Adrenal gland (tissue), 12 donors: ENCODE data around the gene EXOC6. TPM values are rescaled to one million over a fixed set of nuclear protein-coding genes. Genes with fewer than 3 reads are reported as not detected.

Experiments
- DNase-seq, 7 donors: peaks; one replicate each; pipeline ENCODE4 v3.0.0-alpha.2; 2019 to 2020
- H3K27ac ChIP-seq, 5 donors: fragments of 200-600 bp; sonication (generic) in 4 of 5; 1 replicate in 3 of 5; 2 replicates in 2 of 5; pipeline versions ENCODE4 v1.5.1 to v1.8.0; 2016 to 2020; ENCODE audit warnings: mild to moderate bottlenecking in 1 of 5
- H3K27me3 ChIP-seq: fragments of 200-600 bp; 2 replicates; pipeline ENCODE4 v1.8.0; 2021
- H3K36me3 ChIP-seq, 2 donors: fragments of 200-600 bp; replicated peaks in 1 of 2; 1 replicate in 1 of 2; 2 replicates in 1 of 2; pipeline versions ENCODE4 v1.5.1 to v1.8.0; 2018 to 2022
- H3K4me1 ChIP-seq, 2 donors: fragments of 200-600 bp; replicated peaks in 1 of 2; 1 replicate in 1 of 2; 2 replicates in 1 of 2; pipeline versions ENCODE4 v1.5.1 to v1.8.0; 2018 to 2021
- H3K4me3 ChIP-seq, 4 donors: fragments of 200-600 bp; sonication (generic) in 3 of 4; one replicate each; pipeline ENCODE4 v1.5.1; 2016 to 2018
- H3K9me3 ChIP-seq, 3 donors: fragments of 200-600 bp; sonication (generic) in 1 of 3; replicated peaks in 1 of 3; 1 replicate in 2 of 3; 2 replicates in 1 of 3; pipeline versions ENCODE4 v1.5.1 to v1.8.0; 2016 to 2021
- POLR2A ChIP-seq, 2 donors: fragments of 450-650 bp; IDR thresholded peaks; one replicate each; pipeline ENCODE4 v1.6.1; 2017; ENCODE audit warnings: antibody characterized with exemption in 2 of 2, mild to moderate bottlenecking in 2 of 2, moderate library complexity in 1 of 2
- WGBS, 4 donors: extraction: QIAGEN DNeasy Blood & Tissue Kit in 2 of 4; methylation state at CpG; one replicate each; pipeline versions ENCODE4 v1.1.5 to v1.1.7; 2013 to 2017; 5-methylcytosine and 5-hydroxymethylcytosine counted together
- intact Hi-C, 2 donors: fragments of 100-400 bp; cut with DNase I; formaldehyde crosslinking; loops; one replicate each; pipeline versions ENCODE4 v1.14.1 to v1.15.0; 2022 to 2023
- polyA plus RNA-seq, 3 donors: library from polyadenylated mRNA; stranded (reverse); fragments of 200-250 nt in 2 of 3; fragments of 350-450 nt in 1 of 3; fragmentation: Illumina TruSeq in 1 of 3; extraction: RNeasy Lipid Tissue Mini Kit (QIAGEN cat#74804) in 1 of 3; gene quantifications; one replicate each; pipeline ENCODE4 v1.2.3, GENCODE V29; 2013 to 2014
- total RNA-seq, 9 donors: library from RNA; depleted of rRNA in 4 of 9; stranded (reverse); fragments of >200 nt in 4 of 9; fragments of 120-200 nt in 1 of 9; fragmentation: NEBNext Ultra II Directional in 1 of 9; extraction: Animal tissue kit (Norgen Biotek cat#: 25700) in 1 of 9; gene quantifications; one replicate each; pipeline versions ENCODE4 v1.1.0 to v1.2.4, GENCODE V29; 2013 to 2023
- TF ChIP-seq, protein P1 (sequence below), 6 experiments: fragments of 450-650 bp in 4 of 6; fragments of 200-600 bp in 2 of 6; sonication (generic) in 1 of 6; IDR thresholded peaks; 1 replicate in 5 of 6; 2 replicates in 1 of 6; pipeline versions ENCODE4 v1.5.1 to v1.8.0; 2016 to 2021; ENCODE audit warnings: antibody characterized with exemption in 6 of 6, mild to moderate bottlenecking in 2 of 6, moderate library complexity in 1 of 6
- donor health status: healthy with polysubstance abuse.
- donor health status: Bipolar disorder and iron deficiency.
- donor health status: DM: yes; HTN: yes; CAD: no.
- donor health status: DM: no; HTN: no; CAD: no.
- donor health status: DM: no; HTN: no; CAD: no.
- donor health status: DM: yes; HTN: yes; CAD: no.

EXOC6 gene
- total and polyA plus RNA-seq, 12 donors: 7.1 to 60.1 (median 25.7) TPM

DNA sequence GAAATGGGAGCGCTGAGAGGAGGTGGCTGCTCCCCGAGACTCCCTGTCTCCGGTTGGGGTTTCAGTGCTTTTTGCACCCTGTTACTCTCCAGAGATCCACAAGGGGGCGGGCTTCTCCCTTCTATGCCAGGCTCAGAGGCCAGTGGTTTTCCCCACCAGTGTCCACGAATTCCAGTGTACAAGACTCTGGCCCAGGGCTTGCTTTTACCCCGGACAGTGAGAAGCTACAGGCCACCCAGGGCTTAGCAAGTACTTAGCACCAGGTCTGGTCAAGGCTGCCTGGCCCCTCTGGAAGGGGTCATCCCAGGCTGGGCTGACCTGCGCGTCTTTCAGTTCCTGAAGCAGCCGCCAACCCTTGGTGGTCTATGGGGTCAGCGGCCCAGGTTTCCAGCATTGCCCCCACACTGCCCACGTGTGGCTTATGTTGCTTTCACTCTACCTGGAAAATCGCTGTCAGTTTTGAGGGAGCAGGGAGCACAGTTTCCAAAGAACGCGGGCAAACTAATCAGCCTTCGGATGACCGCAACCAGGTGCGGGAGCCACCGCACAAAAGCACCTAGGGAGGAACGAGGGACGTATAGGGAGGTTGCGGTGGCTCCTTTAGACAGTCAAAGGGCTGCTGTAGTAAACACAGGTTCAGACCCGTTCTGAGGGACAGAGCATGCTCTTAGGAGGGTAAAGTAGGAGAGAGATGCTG is 232.2 kb downstream of the EXOC6 start:
- Histone ChIP-seq H3K27ac (no peak overlapping the region), H3K27me3 (no peaks in the 10 kb centered on the region), H3K4me3 (no peak overlapping the region), H3K4me1 (peaks cover 0 to 6% of the 10 kb centered on the region in 2 donors), H3K36me3 (no peaks in the 10 kb centered on the region), H3K9me3 (no peaks in the 10 kb centered on the region)
- peak; percentile 44 to 76 (median 63) for DNase-seq
- TF ChIP-seq, protein P1, sequence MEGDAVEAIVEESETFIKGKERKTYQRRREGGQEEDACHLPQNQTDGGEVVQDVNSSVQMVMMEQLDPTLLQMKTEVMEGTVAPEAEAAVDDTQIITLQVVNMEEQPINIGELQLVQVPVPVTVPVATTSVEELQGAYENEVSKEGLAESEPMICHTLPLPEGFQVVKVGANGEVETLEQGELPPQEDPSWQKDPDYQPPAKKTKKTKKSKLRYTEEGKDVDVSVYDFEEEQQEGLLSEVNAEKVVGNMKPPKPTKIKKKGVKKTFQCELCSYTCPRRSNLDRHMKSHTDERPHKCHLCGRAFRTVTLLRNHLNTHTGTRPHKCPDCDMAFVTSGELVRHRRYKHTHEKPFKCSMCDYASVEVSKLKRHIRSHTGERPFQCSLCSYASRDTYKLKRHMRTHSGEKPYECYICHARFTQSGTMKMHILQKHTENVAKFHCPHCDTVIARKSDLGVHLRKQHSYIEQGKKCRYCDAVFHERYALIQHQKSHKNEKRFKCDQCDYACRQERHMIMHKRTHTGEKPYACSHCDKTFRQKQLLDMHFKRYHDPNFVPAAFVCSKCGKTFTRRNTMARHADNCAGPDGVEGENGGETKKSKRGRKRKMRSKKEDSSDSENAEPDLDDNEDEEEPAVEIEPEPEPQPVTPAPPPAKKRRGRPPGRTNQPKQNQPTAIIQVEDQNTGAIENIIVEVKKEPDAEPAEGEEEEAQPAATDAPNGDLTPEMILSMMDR (IDR thresholded peaks at IDR 0.05): peak; percentile 63 to 85 (median 74)
- TF ChIP-seq POLR2A (IDR thresholded peaks at IDR 0.05): no peak
- intact Hi-C loops: loop anchor here (10.0 kb wide), 2 partner anchors 204 to 274 kb away; no protein-coding TSS in a partner anchor
- 50 to 59% (median 55%) methylated on average over 18 to 22 of the region's 22 CpGs for WGBS, 4 donors

DNA sequence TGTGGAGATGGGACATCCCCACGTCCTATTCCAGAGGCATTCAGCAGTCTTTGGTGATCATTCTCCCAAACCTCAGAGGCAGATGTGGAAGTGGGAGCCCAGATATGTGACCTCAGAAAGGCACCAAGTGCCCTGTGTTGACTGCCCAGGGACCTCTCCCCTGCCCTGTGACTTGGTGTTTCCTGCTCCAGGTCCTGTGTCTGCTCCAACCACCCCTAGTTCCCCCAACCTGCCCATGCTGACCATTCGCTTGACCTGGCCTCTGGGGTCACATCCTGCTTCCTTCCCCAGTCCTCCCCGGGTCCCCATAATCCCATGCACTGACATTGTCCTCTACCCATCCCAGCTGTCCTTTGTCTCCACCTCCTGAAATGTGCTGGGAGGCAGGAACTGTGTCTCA is 233.0 kb downstream of the EXOC6 start:
- Histone ChIP-seq H3K4me1 (peaks cover 0 to 6% of the 10 kb centered on the region in 2 donors), H3K4me3 (no peak overlapping the region), H3K27me3 (no peaks in the 10 kb centered on the region), H3K9me3 (no peaks in the 10 kb centered on the region), H3K36me3 (no peaks in the 10 kb centered on the region), H3K27ac (no peak overlapping the region)
- intact Hi-C loops: loop anchor here (10.0 kb wide), 2 partner anchors 203 to 273 kb away; no protein-coding TSS in a partner anchor
- DNase-seq: peak in 1 of 7 donors; percentile 23
- WGBS, 4 donors: 60 to 65% (median 63%) methylated on average over 3 of the region's 3 CpGs
- TF ChIP-seq POLR2A (IDR thresholded peaks at IDR 0.05): no peak
- TF ChIP-seq, protein P1 (IDR thresholded peaks at IDR 0.05): no peak

DNA sequence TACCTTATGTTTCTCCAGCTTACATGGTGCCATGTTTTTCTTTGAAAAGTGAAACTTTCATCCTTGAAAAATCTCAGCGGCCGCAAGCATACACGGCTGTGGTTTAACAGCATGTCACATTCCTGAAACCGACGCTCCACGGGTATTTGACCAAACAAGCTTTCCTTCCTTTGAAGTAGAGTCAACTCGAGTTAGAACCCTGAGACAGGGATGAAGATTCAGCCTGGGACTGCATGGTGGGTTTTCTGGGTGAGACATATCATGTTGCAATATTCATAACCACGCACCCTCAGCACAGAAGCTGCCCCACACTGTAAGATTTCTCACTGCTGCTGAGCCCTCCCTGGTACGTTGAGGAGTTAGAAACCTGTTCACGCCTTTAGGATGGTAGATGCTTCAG is 233.5 kb downstream of the EXOC6 start:
- no peak overlapping the region for H3K27ac ChIP-seq
- H3K27me3 ChIP-seq: no peaks in the 10 kb centered on the region
- H3K4me1 ChIP-seq: peaks cover 0 to 6% of the 10 kb centered on the region in 2 donors
- H3K4me3 ChIP-seq: no peak overlapping the region
- WGBS, 4 donors: 66 to 80% (median 72%) methylated on average over 10 of the region's 10 CpGs
- intact Hi-C loops: loop anchor here (10.0 kb wide), 2 partner anchors 203 to 273 kb away; no protein-coding TSS in a partner anchor
- peak in 1 of 7 donors; percentile 30 for DNase-seq
- TF ChIP-seq, protein P1 (IDR thresholded peaks at IDR 0.05): no peak
- TF ChIP-seq POLR2A (IDR thresholded peaks at IDR 0.05): no peak
- H3K36me3 ChIP-seq: no peaks in the 10 kb centered on the region
- H3K9me3 ChIP-seq: no peaks in the 10 kb centered on the region

DNA sequence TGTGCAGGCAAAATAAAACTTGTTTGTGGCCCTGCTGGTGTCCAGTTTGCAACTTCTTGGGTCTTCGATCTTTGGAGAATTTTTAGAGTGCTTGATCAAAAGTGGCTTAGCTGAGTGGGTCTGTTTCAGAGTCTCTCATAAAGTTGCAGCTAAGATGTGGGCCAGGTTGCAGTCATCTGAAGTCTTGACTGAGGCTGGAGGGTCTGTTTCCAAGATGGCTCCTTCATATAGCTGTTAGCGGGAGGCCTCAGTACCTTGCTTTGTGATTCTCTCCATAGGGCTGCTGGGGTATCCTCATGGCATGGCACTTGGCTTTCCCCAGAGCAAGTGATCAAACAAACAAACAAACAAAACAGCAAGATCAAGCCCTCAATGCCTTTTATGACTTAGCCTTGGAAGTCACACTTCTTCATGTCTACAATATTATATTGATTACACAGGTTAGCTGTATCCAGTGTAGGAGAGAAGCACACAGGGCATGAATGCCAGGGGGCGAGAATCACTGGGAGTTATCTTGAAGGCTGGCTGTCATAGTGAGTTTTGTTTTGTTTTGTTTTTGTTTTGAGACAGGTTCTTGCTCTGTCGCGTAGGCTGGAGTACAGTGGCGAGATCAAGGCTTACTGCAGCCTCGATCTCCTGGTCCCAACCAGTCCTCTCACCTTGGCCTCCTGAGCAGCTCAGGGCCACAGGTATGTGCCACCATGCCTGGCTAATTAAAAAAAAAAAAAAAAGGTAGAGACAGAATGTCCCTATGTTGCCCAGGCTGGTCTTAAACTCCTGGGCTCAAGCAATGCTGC is 235.6 kb downstream of the EXOC6 start:
- Histone ChIP-seq H3K27me3 (no peaks in the 10 kb centered on the region), H3K36me3 (no peaks in the 10 kb centered on the region), H3K9me3 (no peaks in the 10 kb centered on the region), H3K4me3 (no peak overlapping the region), H3K27ac (no peak overlapping the region), H3K4me1 (no peaks in the 10 kb centered on the region)
- 79 to 91% (median 91%) methylated on average over 7 of the region's 7 CpGs for WGBS, 4 donors
- DNase-seq: peak in 1 of 7 donors; percentile 9
- TF ChIP-seq, protein P1 (IDR thresholded peaks at IDR 0.05): no peak
- no peak for TF ChIP-seq POLR2A (IDR thresholded peaks at IDR 0.05)
- intact Hi-C loops: loop anchor here (10.0 kb wide), 2 partner anchors 201 to 271 kb away; no protein-coding TSS in a partner anchor
